ENCODE measurements around the gene KLF2. TPM values are rescaled to one million over a fixed set of nuclear protein-coding genes. Genes with fewer than 3 reads are reported as not detected.

The KLF2 gene
- total and polyA plus RNA-seq, 10 of the 15 experiments (the other 5 are each of a cell fraction or from before 2014, with no cell fraction given) = 0.16 to 13.7 (median 1.0) TPM

- TF ChIP-seq PAX8 (IDR thresholded peaks at IDR 0.05) (no peak), FOXM1 (IDR thresholded peaks at IDR 0.05; ENCODE audit: low read depth, low read length) (no peak), RELA (IDR thresholded peaks at IDR 0.05; ENCODE audit: borderline replicate concordance, partially characterized antibody) (no peak), PRDM15 (CRISPR knock-in tag; IDR thresholded peaks at IDR 0.05) (no peak), STAT1 (conservative IDR thresholded peaks at IDR 0.05) (no peak), NFYB (IDR thresholded peaks at IDR 0.05; ENCODE audit: insufficient read depth, low read depth, low read length) (0 out of 2 replicates have a peak, but pooled peaks have one; percentile 18), DPF2 (IDR thresholded peaks at IDR 0.05) (peak; percentile 55; the same call in 1 of the 2 replicates), TCF3 (IDR thresholded peaks at IDR 0.05; ENCODE audit: borderline replicate concordance, insufficient read depth, low read depth, low read length) (no peak), EED (IDR thresholded peaks at IDR 0.05; ENCODE audit: low read depth) (0 out of 2 replicates have a peak, but pooled peaks have one; percentile 11), FOS (IDR thresholded peaks at IDR 0.05; ENCODE audit: borderline replicate concordance, extremely low read depth, insufficient read length) (no peak), SREBF1 (IDR thresholded peaks at IDR 0.05; ENCODE audit: low read length) (no peak), SUPT20H (IDR thresholded peaks at IDR 0.05; ENCODE audit: borderline replicate concordance, control insufficient read depth, low read depth, low read length) (no peak), WRNIP1 (IDR thresholded peaks at IDR 0.05; ENCODE audit: borderline replicate concordance, low read depth, low read length) (no peak), YBX1 (IDR thresholded peaks at IDR 0.05) (no peak)
- TF ChIP-seq, protein P1, sequence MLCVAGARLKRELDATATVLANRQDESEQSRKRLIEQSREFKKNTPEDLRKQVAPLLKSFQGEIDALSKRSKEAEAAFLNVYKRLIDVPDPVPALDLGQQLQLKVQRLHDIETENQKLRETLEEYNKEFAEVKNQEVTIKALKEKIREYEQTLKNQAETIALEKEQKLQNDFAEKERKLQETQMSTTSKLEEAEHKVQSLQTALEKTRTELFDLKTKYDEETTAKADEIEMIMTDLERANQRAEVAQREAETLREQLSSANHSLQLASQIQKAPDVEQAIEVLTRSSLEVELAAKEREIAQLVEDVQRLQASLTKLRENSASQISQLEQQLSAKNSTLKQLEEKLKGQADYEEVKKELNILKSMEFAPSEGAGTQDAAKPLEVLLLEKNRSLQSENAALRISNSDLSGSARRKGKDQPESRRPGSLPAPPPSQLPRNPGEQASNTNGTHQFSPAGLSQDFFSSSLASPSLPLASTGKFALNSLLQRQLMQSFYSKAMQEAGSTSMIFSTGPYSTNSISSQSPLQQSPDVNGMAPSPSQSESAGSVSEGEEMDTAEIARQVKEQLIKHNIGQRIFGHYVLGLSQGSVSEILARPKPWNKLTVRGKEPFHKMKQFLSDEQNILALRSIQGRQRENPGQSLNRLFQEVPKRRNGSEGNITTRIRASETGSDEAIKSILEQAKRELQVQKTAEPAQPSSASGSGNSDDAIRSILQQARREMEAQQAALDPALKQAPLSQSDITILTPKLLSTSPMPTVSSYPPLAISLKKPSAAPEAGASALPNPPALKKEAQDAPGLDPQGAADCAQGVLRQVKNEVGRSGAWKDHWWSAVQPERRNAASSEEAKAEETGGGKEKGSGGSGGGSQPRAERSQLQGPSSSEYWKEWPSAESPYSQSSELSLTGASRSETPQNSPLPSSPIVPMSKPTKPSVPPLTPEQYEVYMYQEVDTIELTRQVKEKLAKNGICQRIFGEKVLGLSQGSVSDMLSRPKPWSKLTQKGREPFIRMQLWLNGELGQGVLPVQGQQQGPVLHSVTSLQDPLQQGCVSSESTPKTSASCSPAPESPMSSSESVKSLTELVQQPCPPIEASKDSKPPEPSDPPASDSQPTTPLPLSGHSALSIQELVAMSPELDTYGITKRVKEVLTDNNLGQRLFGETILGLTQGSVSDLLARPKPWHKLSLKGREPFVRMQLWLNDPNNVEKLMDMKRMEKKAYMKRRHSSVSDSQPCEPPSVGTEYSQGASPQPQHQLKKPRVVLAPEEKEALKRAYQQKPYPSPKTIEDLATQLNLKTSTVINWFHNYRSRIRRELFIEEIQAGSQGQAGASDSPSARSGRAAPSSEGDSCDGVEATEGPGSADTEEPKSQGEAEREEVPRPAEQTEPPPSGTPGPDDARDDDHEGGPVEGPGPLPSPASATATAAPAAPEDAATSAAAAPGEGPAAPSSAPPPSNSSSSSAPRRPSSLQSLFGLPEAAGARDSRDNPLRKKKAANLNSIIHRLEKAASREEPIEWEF (IDR thresholded peaks at IDR 0.05; ENCODE audit: insufficient replicate concordance, low read depth, low read length) = no peak
- TF ChIP-seq, protein P2, sequence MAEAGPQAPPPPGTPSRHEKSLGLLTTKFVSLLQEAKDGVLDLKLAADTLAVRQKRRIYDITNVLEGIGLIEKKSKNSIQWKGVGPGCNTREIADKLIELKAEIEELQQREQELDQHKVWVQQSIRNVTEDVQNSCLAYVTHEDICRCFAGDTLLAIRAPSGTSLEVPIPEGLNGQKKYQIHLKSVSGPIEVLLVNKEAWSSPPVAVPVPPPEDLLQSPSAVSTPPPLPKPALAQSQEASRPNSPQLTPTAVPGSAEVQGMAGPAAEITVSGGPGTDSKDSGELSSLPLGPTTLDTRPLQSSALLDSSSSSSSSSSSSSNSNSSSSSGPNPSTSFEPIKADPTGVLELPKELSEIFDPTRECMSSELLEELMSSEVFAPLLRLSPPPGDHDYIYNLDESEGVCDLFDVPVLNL (IDR thresholded peaks at IDR 0.05; ENCODE audit: low read depth, low read length) = no peak
- TF ChIP-seq, protein P3, sequence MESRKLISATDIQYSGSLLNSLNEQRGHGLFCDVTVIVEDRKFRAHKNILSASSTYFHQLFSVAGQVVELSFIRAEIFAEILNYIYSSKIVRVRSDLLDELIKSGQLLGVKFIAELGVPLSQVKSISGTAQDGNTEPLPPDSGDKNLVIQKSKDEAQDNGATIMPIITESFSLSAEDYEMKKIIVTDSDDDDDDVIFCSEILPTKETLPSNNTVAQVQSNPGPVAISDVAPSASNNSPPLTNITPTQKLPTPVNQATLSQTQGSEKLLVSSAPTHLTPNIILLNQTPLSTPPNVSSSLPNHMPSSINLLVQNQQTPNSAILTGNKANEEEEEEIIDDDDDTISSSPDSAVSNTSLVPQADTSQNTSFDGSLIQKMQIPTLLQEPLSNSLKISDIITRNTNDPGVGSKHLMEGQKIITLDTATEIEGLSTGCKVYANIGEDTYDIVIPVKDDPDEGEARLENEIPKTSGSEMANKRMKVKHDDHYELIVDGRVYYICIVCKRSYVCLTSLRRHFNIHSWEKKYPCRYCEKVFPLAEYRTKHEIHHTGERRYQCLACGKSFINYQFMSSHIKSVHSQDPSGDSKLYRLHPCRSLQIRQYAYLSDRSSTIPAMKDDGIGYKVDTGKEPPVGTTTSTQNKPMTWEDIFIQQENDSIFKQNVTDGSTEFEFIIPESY (IDR thresholded peaks at IDR 0.05) = no peak
These were observed 3.5 kb downstream of the KLF2 start (continued) for GRCh38 chr19:16327911-16328823.
